ENCODE measurements around the gene MYO18A. TPM values are rescaled to one million over a fixed set of nuclear protein-coding genes. Genes with fewer than 3 reads are reported as not detected.
A peak's percentile ranks its signal among the peaks of the same experiment; 100 is the strongest.

Gene MYO18A
- total RNA-seq, 1 donor from 2014 or later: 59.5 TPM

- no peak for TF ChIP-seq CTCF (IDR thresholded peaks at IDR 0.05)
- no peak for ATAC-seq
- H3K36me3 ChIP-seq: peaks cover 67% of the 10 kb centered on the region
- no peak for DNase-seq
- intact Hi-C loops (cut with DNase I): no loop called here
- no peak overlapping the region for H3K27ac ChIP-seq
- H3K4me3 ChIP-seq: no peak overlapping the region
- H3K9me3 ChIP-seq: no peaks in the 10 kb centered on the region
- H3K27me3 ChIP-seq (ENCODE audit: low read depth): no peaks in the 10 kb centered on the region
- H3K4me1 ChIP-seq: peaks cover 11% of the 10 kb centered on the region
Measured at GRCh38 chr17:29119265-29119664, 60.9 kb downstream of the MYO18A start.

GRCh38 chr17:29116804-29117753, 63.1 kb downstream of the MYO18A start:
- ATAC-seq (peak; percentile 78 to 83), DNase-seq (peak; percentile 90)
- Histone ChIP-seq H3K36me3 (peaks cover 83% of the 10 kb centered on the region), H3K4me1 (peaks cover 12% of the 10 kb centered on the region), H3K27me3 (ENCODE audit: low read depth) (no peaks in the 10 kb centered on the region), H3K4me3 (no peak overlapping the region), H3K9me3 (no peaks in the 10 kb centered on the region), H3K27ac (no peak overlapping the region)
- intact Hi-C loops (cut with DNase I): no loop called here
- peak; percentile 96 for TF ChIP-seq CTCF (IDR thresholded peaks at IDR 0.05)

- no peak for DNase-seq
- intact Hi-C loops (cut with DNase I): no loop called here
- peaks cover 79% of the 10 kb centered on the region for H3K36me3 ChIP-seq
Measured at GRCh38 chr17:29115961-29116803, 64.0 kb downstream of the MYO18A start.

GRCh38 chr17:29115435-29115834, 64.8 kb downstream of the MYO18A start:
- ATAC-seq (no peak), DNase-seq (no peak)
- Histone ChIP-seq H3K9me3 (no peaks in the 10 kb centered on the region), H3K4me3 (no peak overlapping the region), H3K27me3 (ENCODE audit: low read depth) (no peaks in the 10 kb centered on the region), H3K36me3 (peaks cover 79% of the 10 kb centered on the region), H3K4me1 (peaks cover 21% of the 10 kb centered on the region), H3K27ac (no peak overlapping the region)
- no peak for TF ChIP-seq CTCF (IDR thresholded peaks at IDR 0.05)
- intact Hi-C loops (cut with DNase I): no loop called here

More at GRCh38 chr17:29115961-29116803, 64.0 kb downstream of the MYO18A start:
- Histone ChIP-seq H3K27ac (no peak overlapping the region), H3K4me1 (peaks cover 21% of the 10 kb centered on the region), H3K9me3 (no peaks in the 10 kb centered on the region), H3K27me3 (ENCODE audit: low read depth) (no peaks in the 10 kb centered on the region), H3K4me3 (no peak overlapping the region)
- no peak for ATAC-seq
- TF ChIP-seq CTCF (IDR thresholded peaks at IDR 0.05): peak; percentile 27

GRCh38 chr17:29114141-29114540, 66.1 kb downstream of the MYO18A start:
- peaks cover 79% of the 10 kb centered on the region for H3K36me3 ChIP-seq
- TF ChIP-seq CTCF (IDR thresholded peaks at IDR 0.05): no peak
- DNase-seq (no peak), ATAC-seq (no peak)
- intact Hi-C loops (cut with DNase I): loop anchor here (5.0 kb wide), 1 partner anchor 147 kb away; no protein-coding TSS in a partner anchor
- H3K4me3 ChIP-seq: no peak overlapping the region
- H3K27me3 ChIP-seq (ENCODE audit: low read depth): no peaks in the 10 kb centered on the region
- no peak overlapping the region for H3K27ac ChIP-seq
- H3K4me1 ChIP-seq: peaks cover 21% of the 10 kb centered on the region
- no peaks in the 10 kb centered on the region for H3K9me3 ChIP-seq
